A549 (cell line): ENCODE data around the gene ANKRD33B. TPM values are rescaled to one million over a fixed set of nuclear protein-coding genes. Genes with fewer than 3 reads are reported as not detected.

ENCODE experiments used
- ATAC-seq, 2 experiments: fragments of 200-7000 bp in 1 of 2; fragments of >200 bp in 1 of 2; cut with Nextera tagmentation in 1 of 2; cut with Tn5 transposase in 1 of 2; 3 replicates each; pipeline versions ENCODE4 v1.8.0 to v1.9.1; 2018 to 2020; ENCODE audit warnings: mild to moderate bottlenecking in 1 of 2, moderate library complexity in 1 of 2
- CTCF ChIA-PET: fragments of 300-600 bp; sonication (Branson Sonifier 250); formaldehyde crosslinking; extraction: SDS; loops from one replicate; lab custom pipeline; 2021; ENCODE audit warnings: antibody characterized with exemption, inconsistent platforms; lab: Yijun Ruan, JAX
- POLR2A ChIA-PET: fragments of 350-600 bp; formaldehyde crosslinking; extraction: SDS; loops from one replicate; lab custom pipeline; 2021; ENCODE audit warnings: antibody characterized with exemption, inconsistent platforms; lab: Yijun Ruan, JAX
- DNase-seq, 2 experiments: peaks; one replicate each; pipeline versions ENCODE4 v3.0.0 to v3.0.0-alpha.2; 2011 to 2016; ENCODE audit warnings: low read depth in 1 of 2, low spot score in 1 of 2
- FAIRE-seq: peaks from 2 replicates; lab custom pipeline; 2011; peaks lifted over from hg19 to GRCh38; lab: Jason Lieb, UNC
- H3K27ac ChIP-seq, 2 experiments: fragments of >200 bp; sonication (Bioruptor Twin); formaldehyde crosslinking; 3 replicates each; pipeline ENCODE4 v1.5.1; 2016 to 2017
- H3K4me1 ChIP-seq: fragments of >200 bp; sonication (Bioruptor Twin); formaldehyde crosslinking; 3 replicates; pipeline ENCODE4 v1.6.1; 2016
- H3K4me2 ChIP-seq: fragments of >200 bp; sonication (Bioruptor Twin); formaldehyde crosslinking; 3 replicates; pipeline ENCODE4 v1.6.1; 2016
- H3K4me3 ChIP-seq: fragments of >200 bp; sonication (Bioruptor Twin); formaldehyde crosslinking; 3 replicates; pipeline ENCODE4 v1.5.1; 2016
- H3K9me3 ChIP-seq: fragments of >200 bp; sonication (Bioruptor Twin); formaldehyde crosslinking; 3 replicates; pipeline ENCODE4 v1.6.1; 2016
- BHLHE40 ChIP-seq: IDR thresholded peaks from 2 replicates; pipeline ENCODE4 v1.6.1; 2012; ENCODE audit warnings: low read depth, low read length, inconsistent platforms
- CHD2 ChIP-seq: fragments of 150-350 bp; IDR thresholded peaks from 2 replicates; pipeline ENCODE4 v1.6.1; 2014; ENCODE audit warnings: low read length; ENCODE audit not compliant: partially characterized antibody
- EP300 ChIP-seq, 2 experiments: fragments of >200 bp; sonication (Bioruptor Twin); formaldehyde crosslinking; IDR thresholded peaks; 2 replicates in 1 of 2; 3 replicates in 1 of 2; pipeline ENCODE4 v1.6.1; 2016 to 2017
- FOSL2 ChIP-seq, 2 experiments: fragments of 450-650 bp in 1 of 2; fragments of >200 bp in 1 of 2; sonication (Bioruptor Twin) in 1 of 2; formaldehyde crosslinking; IDR thresholded peaks; 2 replicates each; pipeline versions ENCODE4 v1.5.0 to v1.6.1; 2016 to 2020; ENCODE audit warnings: mild to moderate bottlenecking in 1 of 2, moderate library complexity in 1 of 2
- GATA3 ChIP-seq: IDR thresholded peaks from 2 replicates; pipeline ENCODE4 v1.6.1; 2012; ENCODE audit warnings: borderline replicate concordance
- HDAC2 ChIP-seq: fragments of 200-600 bp; sonication (generic); IDR thresholded peaks from 2 replicates; pipeline ENCODE4 v1.6.1; 2016
- JUNB ChIP-seq: fragments of >200 bp; sonication (Bioruptor Twin); formaldehyde crosslinking; IDR thresholded peaks from 2 replicates; pipeline ENCODE4 v1.6.1; 2016
- KDM1A ChIP-seq: fragments of 200-600 bp; sonication (generic); IDR thresholded peaks from 2 replicates; pipeline ENCODE4 v1.6.1; 2016; ENCODE audit warnings: low read depth, mild to moderate bottlenecking
- KDM5A ChIP-seq: fragments of 200-600 bp; sonication (generic); IDR thresholded peaks from 2 replicates; pipeline ENCODE4 v1.6.1; 2016; ENCODE audit warnings: antibody characterized with exemption, mild to moderate bottlenecking
- MAX ChIP-seq: IDR thresholded peaks from 2 replicates; pipeline ENCODE4 v1.6.1; 2012
- MAZ ChIP-seq: fragments of 150-350 bp; IDR thresholded peaks from 2 replicates; pipeline ENCODE4 v1.6.1; 2014; ENCODE audit warnings: antibody characterized with exemption, low read depth, low read length, borderline replicate concordance
- NFE2L2 ChIP-seq: fragments of 150-350 bp; conservative IDR thresholded peaks from 2 replicates; pipeline ENCODE4 v1.6.1; 2014; ENCODE audit warnings: low read length
- NR3C1 ChIP-seq: fragments of >200 bp; sonication (Bioruptor Twin); formaldehyde crosslinking; IDR thresholded peaks from 3 replicates; pipeline ENCODE4 v1.6.1; 2017
- POLR2A ChIP-seq: IDR thresholded peaks from 2 replicates; pipeline ENCODE4 v1.6.1; 2012; ENCODE audit warnings: mild to moderate bottlenecking, low read length
- POLR2AphosphoS2 ChIP-seq: conservative IDR thresholded peaks from 2 replicates; pipeline ENCODE4 v1.6.1; 2012; ENCODE audit warnings: low read length, improper control_type of control experiment, inconsistent platforms
- RAD21 ChIP-seq, 2 experiments: fragments of >200 bp in 1 of 2; sonication (Bioruptor Twin) in 1 of 2; formaldehyde crosslinking in 1 of 2; IDR thresholded peaks in 1 of 2; conservative IDR thresholded peaks in 1 of 2; 2 replicates in 1 of 2; 3 replicates in 1 of 2; pipeline ENCODE4 v1.6.1; 2012 to 2018; ENCODE audit warnings: inconsistent platforms in 1 of 2
- SMC3 ChIP-seq: fragments of >200 bp; sonication (Bioruptor Twin); formaldehyde crosslinking; IDR thresholded peaks from 3 replicates; pipeline ENCODE4 v1.6.1; 2018; ENCODE audit warnings: inconsistent platforms
- TP53 ChIP-seq: fragments of 250-450 bp; sonication (Bioruptor Pico); IDR thresholded peaks from 2 replicates; pipeline ENCODE4 v1.5.0; 2021; ENCODE audit warnings: mild to moderate bottlenecking, moderate library complexity
- ZNF302 ChIP-seq: fragments of 250-450 bp; sonication (Bioruptor Pico); IDR thresholded peaks from 2 replicates; pipeline ENCODE4 v1.9.0; 2021; ENCODE audit warnings: inconsistent platforms, mild to moderate bottlenecking, moderate library complexity
- WGBS: methylation state at CpG from one replicate; pipeline ENCODE4 v1.1.6; 2017; ENCODE audit errors: missing lambda C conversion rate; 5-methylcytosine and 5-hydroxymethylcytosine counted together
- polyA plus RNA-seq, 4 experiments: library from polyadenylated mRNA; depleted of rRNA in 3 of 4; stranded (reverse); fragments of >200 nt; fragmentation: RNase III in 1 of 4; extraction: RNeasy Plus Mini Kit Qiagen cat#74134 plus additional on column Dnase treatment in 1 of 4; gene quantifications; 2 replicates in 3 of 4; 3 replicates in 1 of 4; pipeline ENCODE4 v1.2.3, GENCODE V29; 2011 to 2017
- TF ChIP-seq, protein P1 (sequence below): fragments of 200-600 bp; sonication (generic); IDR thresholded peaks from 2 replicates; pipeline ENCODE4 v1.6.1; 2016; ENCODE audit warnings: antibody characterized with exemption, mild to moderate bottlenecking, moderate library complexity
- TF ChIP-seq, protein P2 (sequence below): fragments of 250-450 bp; sonication (Bioruptor Pico); IDR thresholded peaks from 2 replicates; pipeline ENCODE4 v1.5.0; 2021; ENCODE audit warnings: mild to moderate bottlenecking, moderate library complexity, borderline replicate concordance
- TF ChIP-seq, protein P3 (sequence below): fragments of >200 bp; sonication (Bioruptor Twin); formaldehyde crosslinking; IDR thresholded peaks from 3 replicates; pipeline ENCODE4 v1.6.1; 2016
- TF ChIP-seq, protein P4 (sequence below): fragments of 450-650 bp; IDR thresholded peaks from 2 replicates; pipeline ENCODE4 v1.6.1; 2014; ENCODE audit warnings: antibody characterized with exemption

Gene ANKRD33B
- polyA plus RNA-seq, 2 of the 4 experiments (the other 2 are of a cell fraction) = 4.0 to 6.9 TPM

- TF ChIP-seq, protein P1, sequence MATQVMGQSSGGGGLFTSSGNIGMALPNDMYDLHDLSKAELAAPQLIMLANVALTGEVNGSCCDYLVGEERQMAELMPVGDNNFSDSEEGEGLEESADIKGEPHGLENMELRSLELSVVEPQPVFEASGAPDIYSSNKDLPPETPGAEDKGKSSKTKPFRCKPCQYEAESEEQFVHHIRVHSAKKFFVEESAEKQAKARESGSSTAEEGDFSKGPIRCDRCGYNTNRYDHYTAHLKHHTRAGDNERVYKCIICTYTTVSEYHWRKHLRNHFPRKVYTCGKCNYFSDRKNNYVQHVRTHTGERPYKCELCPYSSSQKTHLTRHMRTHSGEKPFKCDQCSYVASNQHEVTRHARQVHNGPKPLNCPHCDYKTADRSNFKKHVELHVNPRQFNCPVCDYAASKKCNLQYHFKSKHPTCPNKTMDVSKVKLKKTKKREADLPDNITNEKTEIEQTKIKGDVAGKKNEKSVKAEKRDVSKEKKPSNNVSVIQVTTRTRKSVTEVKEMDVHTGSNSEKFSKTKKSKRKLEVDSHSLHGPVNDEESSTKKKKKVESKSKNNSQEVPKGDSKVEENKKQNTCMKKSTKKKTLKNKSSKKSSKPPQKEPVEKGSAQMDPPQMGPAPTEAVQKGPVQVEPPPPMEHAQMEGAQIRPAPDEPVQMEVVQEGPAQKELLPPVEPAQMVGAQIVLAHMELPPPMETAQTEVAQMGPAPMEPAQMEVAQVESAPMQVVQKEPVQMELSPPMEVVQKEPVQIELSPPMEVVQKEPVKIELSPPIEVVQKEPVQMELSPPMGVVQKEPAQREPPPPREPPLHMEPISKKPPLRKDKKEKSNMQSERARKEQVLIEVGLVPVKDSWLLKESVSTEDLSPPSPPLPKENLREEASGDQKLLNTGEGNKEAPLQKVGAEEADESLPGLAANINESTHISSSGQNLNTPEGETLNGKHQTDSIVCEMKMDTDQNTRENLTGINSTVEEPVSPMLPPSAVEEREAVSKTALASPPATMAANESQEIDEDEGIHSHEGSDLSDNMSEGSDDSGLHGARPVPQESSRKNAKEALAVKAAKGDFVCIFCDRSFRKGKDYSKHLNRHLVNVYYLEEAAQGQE = no peak
- TF ChIP-seq NFE2L2 (no peak), RAD21 (conservative IDR thresholded peaks at IDR 0.05 in 1 of 2, IDR thresholded peaks at IDR 0.05 in 1 of 2) (no peak), JUNB (no peak), GATA3 (no peak), EP300 (IDR thresholded peaks at IDR 0.05) (no peak), CHD2 (no peak)
- TF ChIP-seq, protein P2, sequence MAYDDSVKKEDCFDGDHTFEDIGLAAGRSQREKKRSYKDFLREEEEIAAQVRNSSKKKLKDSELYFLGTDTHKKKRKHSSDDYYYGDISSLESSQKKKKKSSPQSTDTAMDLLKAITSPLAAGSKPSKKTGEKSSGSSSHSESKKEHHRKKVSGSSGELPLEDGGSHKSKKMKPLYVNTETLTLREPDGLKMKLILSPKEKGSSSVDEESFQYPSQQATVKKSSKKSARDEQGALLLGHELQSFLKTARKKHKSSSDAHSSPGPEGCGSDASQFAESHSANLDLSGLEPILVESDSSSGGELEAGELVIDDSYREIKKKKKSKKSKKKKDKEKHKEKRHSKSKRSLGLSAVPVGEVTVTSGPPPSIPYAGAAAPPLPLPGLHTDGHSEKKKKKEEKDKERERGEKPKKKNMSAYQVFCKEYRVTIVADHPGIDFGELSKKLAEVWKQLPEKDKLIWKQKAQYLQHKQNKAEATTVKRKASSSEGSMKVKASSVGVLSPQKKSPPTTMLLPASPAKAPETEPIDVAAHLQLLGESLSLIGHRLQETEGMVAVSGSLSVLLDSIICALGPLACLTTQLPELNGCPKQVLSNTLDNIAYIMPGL = no peak
- TF ChIP-seq, protein P3, sequence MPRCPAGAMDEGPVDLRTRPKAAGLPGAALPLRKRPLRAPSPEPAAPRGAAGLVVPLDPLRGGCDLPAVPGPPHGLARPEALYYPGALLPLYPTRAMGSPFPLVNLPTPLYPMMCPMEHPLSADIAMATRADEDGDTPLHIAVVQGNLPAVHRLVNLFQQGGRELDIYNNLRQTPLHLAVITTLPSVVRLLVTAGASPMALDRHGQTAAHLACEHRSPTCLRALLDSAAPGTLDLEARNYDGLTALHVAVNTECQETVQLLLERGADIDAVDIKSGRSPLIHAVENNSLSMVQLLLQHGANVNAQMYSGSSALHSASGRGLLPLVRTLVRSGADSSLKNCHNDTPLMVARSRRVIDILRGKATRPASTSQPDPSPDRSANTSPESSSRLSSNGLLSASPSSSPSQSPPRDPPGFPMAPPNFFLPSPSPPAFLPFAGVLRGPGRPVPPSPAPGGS = no peak
- TF ChIP-seq, all 56 proteins: peak for 0
Observed at GRCh38 chr5:10596886-10597451, 33.1 kb downstream of the ANKRD33B start (continued).

DNA sequence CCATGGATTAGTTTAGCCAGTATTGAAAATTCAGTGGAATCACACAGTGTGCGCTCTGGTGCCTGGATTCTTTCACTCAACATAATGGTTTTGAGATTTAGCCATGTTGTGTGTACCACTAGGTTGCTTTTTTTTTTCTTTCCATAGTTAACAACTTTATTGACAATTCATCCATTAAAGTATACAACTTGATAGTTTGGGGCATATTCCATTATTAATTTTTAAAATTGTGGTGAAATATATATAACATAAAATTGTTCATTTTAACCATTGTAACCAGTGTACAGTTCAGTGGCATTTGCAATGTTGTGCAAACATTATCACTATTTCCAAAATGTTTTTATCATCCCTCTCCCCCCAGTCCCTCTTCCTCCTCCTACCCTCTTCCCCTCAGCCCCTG lies 35.2 kb downstream of the ANKRD33B start:
- DNase-seq (no peak), FAIRE-seq (no peak), ATAC-seq (no peak)
- Histone ChIP-seq H3K27ac (no peak overlapping the region), H3K9me3 (no peaks in the 10 kb centered on the region), H3K4me3 (no peak overlapping the region), H3K4me2 (no peak overlapping the region), H3K4me1 (peaks cover 63% of the 10 kb centered on the region)
- ChIA-PET CTCF (interaction anchor here (1.0 to 1.2 kb wide), 3 partner anchors 29 to 147 kb away, joined by 3 read pairs; no protein-coding TSS in a partner anchor), POLR2A (no interaction called here)
- no peak for TF ChIP-seq KDM5A
- TF ChIP-seq POLR2A = no peak
- no peak for TF ChIP-seq SMC3
- TF ChIP-seq, protein P3 = no peak
- no peak for TF ChIP-seq TP53 (CRISPR knock-in tag)
- no peak for TF ChIP-seq MAX
- no peak for TF ChIP-seq NR3C1
- TF ChIP-seq FOSL2 (IDR thresholded peaks at IDR 0.05) = no peak
- TF ChIP-seq FOSL2 (CRISPR knock-in tag; IDR thresholded peaks at IDR 0.05) = no peak
- TF ChIP-seq ZNF302 = no peak
- TF ChIP-seq MAZ = no peak
- TF ChIP-seq CHD2 = no peak
- TF ChIP-seq NFE2L2 = no peak
- TF ChIP-seq, protein P4, sequence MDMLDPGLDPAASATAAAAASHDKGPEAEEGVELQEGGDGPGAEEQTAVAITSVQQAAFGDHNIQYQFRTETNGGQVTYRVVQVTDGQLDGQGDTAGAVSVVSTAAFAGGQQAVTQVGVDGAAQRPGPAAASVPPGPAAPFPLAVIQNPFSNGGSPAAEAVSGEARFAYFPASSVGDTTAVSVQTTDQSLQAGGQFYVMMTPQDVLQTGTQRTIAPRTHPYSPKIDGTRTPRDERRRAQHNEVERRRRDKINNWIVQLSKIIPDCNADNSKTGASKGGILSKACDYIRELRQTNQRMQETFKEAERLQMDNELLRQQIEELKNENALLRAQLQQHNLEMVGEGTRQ = no peak
- TF ChIP-seq, protein P2 = no peak
- TF ChIP-seq HDAC2 = no peak
- TF ChIP-seq BHLHE40 = no peak
- TF ChIP-seq KDM1A = no peak
- no peak for TF ChIP-seq POLR2AphosphoS2
- TF ChIP-seq, protein P1 = no peak
- WGBS = 96% methylated on average over 1 of the region's 1 CpG
